ENCODE measurements around the gene ARHGEF1. TPM values are rescaled to one million over a fixed set of nuclear protein-coding genes. Genes with fewer than 3 reads are reported as not detected.
A peak's percentile ranks its signal among the peaks of the same experiment; 100 is the strongest.

ARHGEF1 gene
- polyA plus RNA-seq, 4 donors = 49.7 to 120 (median 86.7) TPM

- H3K4me1 ChIP-seq (ENCODE audit: control insufficient read depth in 3 of 3, insufficient read depth in 2 of 3, low read depth in 1 of 3, low read length in 2 of 3) = peaks cover 15 to 52% (median 16%) of the 10 kb centered on the region in 3 donors
- no peaks in the 10 kb centered on the region for H3K9me3 ChIP-seq (ENCODE audit: control insufficient read depth in 2 of 2, insufficient read depth in 1 of 2, low read depth in 1 of 2, low read length in 1 of 2)
- no peak for FAIRE-seq
- H3K27ac ChIP-seq (ENCODE audit: low read depth in 1 of 3, low read length in 2 of 3) = no peak overlapping the region
- WGBS, 3 donors = 87 to 88% (median 87%) methylated on average over 3 of the region's 3 CpGs
- DNase-seq = no peak
- H3K36me3 ChIP-seq (ENCODE audit: control insufficient read depth in 3 of 3, insufficient read depth in 2 of 3, low read depth in 1 of 3, low read length in 3 of 3) = peaks cover 9 to 94% (median 30%) of the 10 kb centered on the region in 3 donors
- no peak overlapping the region for H3K4me3 ChIP-seq (ENCODE audit: low read depth in 1 of 3, low read length in 3 of 3)
- no peaks in the 10 kb centered on the region for H3K27me3 ChIP-seq (ENCODE audit: control insufficient read depth in 3 of 3, insufficient read depth in 3 of 3, low read length in 3 of 3)
Observed at GRCh38 chr19:41866284-41866683, 16.7 kb upstream of the ARHGEF1 start.

DNA sequence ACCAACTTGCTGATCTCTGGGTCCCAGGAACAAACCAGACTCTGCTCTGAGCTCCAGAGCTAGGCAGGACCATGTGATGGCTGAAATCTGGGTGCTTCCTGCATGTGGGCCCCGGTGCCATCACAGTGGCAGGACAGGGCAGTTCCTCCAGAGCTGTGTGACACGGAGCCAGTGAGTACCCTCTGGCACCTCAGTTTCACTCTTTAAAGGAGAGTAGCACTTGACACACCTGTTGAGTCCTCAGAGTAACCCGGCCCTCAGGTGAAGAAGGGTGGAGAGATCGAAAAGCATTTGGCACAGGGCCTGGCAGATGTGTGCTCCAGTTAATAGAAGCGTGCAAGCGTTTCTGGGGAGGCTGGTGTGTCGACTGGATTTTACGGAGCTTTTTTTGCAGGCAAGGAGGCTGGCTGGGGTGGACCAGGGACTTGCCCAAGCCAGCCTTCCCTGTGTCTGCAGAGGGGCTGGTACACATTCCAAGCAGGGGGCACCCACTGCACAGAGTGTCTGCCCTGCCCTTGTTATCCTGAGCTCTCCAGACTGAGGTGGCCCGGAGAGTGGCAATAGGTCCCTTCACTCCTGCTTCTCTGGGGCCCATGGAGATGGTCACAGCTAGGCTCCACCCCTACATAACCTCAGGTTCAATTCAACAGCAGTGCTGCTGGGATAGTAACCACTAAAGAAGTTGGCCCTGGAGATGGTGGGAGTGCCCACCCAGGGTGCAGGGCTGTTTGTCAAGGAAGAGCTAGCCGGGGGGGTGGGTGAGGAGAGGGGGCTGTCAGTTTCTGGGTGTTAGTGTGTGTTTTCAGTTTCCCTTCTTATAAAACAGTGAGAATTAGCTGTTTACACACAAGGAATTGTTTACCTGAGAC lies 14.6 kb upstream of the ARHGEF1 start:
- Histone ChIP-seq H3K4me1 (ENCODE audit: control insufficient read depth in 3 of 3, insufficient read depth in 2 of 3, low read depth in 1 of 3, low read length in 2 of 3) (peaks cover 5 to 37% (median 11%) of the 10 kb centered on the region in 3 donors), H3K27me3 (ENCODE audit: control insufficient read depth in 3 of 3, insufficient read depth in 3 of 3, low read length in 3 of 3) (no peaks in the 10 kb centered on the region), H3K27ac (ENCODE audit: low read depth in 1 of 3, low read length in 2 of 3) (peak overlapping the region; percentile 42 to 89 (median 74)), H3K4me3 (ENCODE audit: low read depth in 1 of 3, low read length in 3 of 3) (no peak overlapping the region), H3K9me3 (ENCODE audit: control insufficient read depth in 2 of 2, insufficient read depth in 1 of 2, low read depth in 1 of 2, low read length in 1 of 2) (no peaks in the 10 kb centered on the region), H3K36me3 (ENCODE audit: control insufficient read depth in 3 of 3, insufficient read depth in 2 of 3, low read depth in 1 of 3, low read length in 3 of 3) (peaks cover 7 to 94% (median 25%) of the 10 kb centered on the region in 3 donors)
- DNase-seq (peak; percentile 39 to 89), FAIRE-seq (no peak)
- 25 to 61% (median 29%) methylated on average over 10 of the region's 10 CpGs for WGBS, 3 donors

GRCh38 chr19:41868989-41869300 lies 14.0 kb upstream of the ARHGEF1 start:
- Histone ChIP-seq H3K4me3 (ENCODE audit: low read depth in 1 of 3, low read length in 3 of 3) (no peak overlapping the region), H3K4me1 (ENCODE audit: control insufficient read depth in 3 of 3, insufficient read depth in 2 of 3, low read depth in 1 of 3, low read length in 2 of 3) (peaks cover 5 to 36% (median 9%) of the 10 kb centered on the region in 3 donors), H3K27me3 (ENCODE audit: control insufficient read depth in 3 of 3, insufficient read depth in 3 of 3, low read length in 3 of 3) (no peaks in the 10 kb centered on the region), H3K36me3 (ENCODE audit: control insufficient read depth in 3 of 3, insufficient read depth in 2 of 3, low read depth in 1 of 3, low read length in 3 of 3) (peaks cover 5 to 88% (median 25%) of the 10 kb centered on the region in 3 donors), H3K27ac (ENCODE audit: low read depth in 1 of 3, low read length in 2 of 3) (peak overlapping the region; percentile 18 to 89 (median 26)), H3K9me3 (ENCODE audit: control insufficient read depth in 2 of 2, insufficient read depth in 1 of 2, low read depth in 1 of 2, low read length in 1 of 2) (no peaks in the 10 kb centered on the region)
- DNase-seq = no peak
- WGBS, 3 donors = 61 to 67% (median 64%) methylated on average over 12 of the region's 12 CpGs
- FAIRE-seq = no peak

DNA sequence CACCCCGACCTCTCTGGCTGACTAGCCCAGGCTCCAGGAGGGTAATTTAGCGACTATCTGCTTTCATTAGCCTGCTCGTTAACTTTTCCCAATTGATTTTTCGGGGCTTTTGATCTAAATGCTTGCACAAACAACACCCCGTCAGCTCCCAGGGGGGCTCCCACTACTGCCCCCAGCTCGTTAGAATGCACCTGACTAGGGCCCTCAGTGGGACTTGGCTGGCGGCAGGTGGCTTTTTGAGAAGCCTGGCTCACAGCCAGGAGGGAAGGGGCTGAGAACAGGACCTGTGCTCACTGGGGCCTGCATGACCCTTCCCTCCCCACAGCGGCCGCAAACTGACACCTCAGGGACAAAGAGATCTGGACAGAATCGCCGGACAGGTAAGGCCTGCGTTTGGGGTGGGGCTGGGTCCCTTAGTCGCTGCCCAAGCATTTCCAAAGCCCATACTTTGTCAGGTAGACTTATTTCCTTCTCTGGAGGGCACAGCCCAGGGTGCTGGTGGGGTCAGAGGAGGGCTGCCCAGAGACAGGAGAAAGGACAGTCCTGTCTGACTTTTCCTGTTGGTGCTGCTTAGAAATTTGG lies 13.5 kb upstream of the ARHGEF1 start:
- Histone ChIP-seq H3K4me3 (ENCODE audit: low read depth in 1 of 3, low read length in 3 of 3) (no peak overlapping the region), H3K36me3 (ENCODE audit: control insufficient read depth in 3 of 3, insufficient read depth in 2 of 3, low read depth in 1 of 3, low read length in 3 of 3) (peaks cover 4 to 83% (median 20%) of the 10 kb centered on the region in 3 donors), H3K4me1 (ENCODE audit: control insufficient read depth in 3 of 3, insufficient read depth in 2 of 3, low read depth in 1 of 3, low read length in 2 of 3) (peaks cover 5 to 36% (median 9%) of the 10 kb centered on the region in 3 donors), H3K27me3 (ENCODE audit: control insufficient read depth in 3 of 3, insufficient read depth in 3 of 3, low read length in 3 of 3) (no peaks in the 10 kb centered on the region), H3K9me3 (ENCODE audit: control insufficient read depth in 2 of 2, insufficient read depth in 1 of 2, low read depth in 1 of 2, low read length in 1 of 2) (no peaks in the 10 kb centered on the region), H3K27ac (ENCODE audit: low read depth in 1 of 3, low read length in 2 of 3) (peak overlapping the region; percentile 18 to 89 (median 43))
- peak in 1 of 2 donors; percentile 41 for DNase-seq
- no peak for FAIRE-seq
- WGBS, 3 donors = 28 to 61% (median 39%) methylated on average over 13 of the region's 13 CpGs

- Histone ChIP-seq H3K9me3 (ENCODE audit: control insufficient read depth in 2 of 2, insufficient read depth in 1 of 2, low read depth in 1 of 2, low read length in 1 of 2) (no peaks in the 10 kb centered on the region), H3K4me1 (ENCODE audit: control insufficient read depth in 3 of 3, insufficient read depth in 2 of 3, low read depth in 1 of 3, low read length in 2 of 3) (peaks cover 5 to 36% (median 9%) of the 10 kb centered on the region in 3 donors), H3K27ac (ENCODE audit: low read depth in 1 of 3, low read length in 2 of 3) (peak overlapping the region; percentile 63 to 89 (median 76)), H3K36me3 (ENCODE audit: control insufficient read depth in 3 of 3, insufficient read depth in 2 of 3, low read depth in 1 of 3, low read length in 3 of 3) (peaks cover 2 to 73% (median 20%) of the 10 kb centered on the region in 3 donors), H3K27me3 (ENCODE audit: control insufficient read depth in 3 of 3, insufficient read depth in 3 of 3, low read length in 3 of 3) (no peaks in the 10 kb centered on the region), H3K4me3 (ENCODE audit: low read depth in 1 of 3, low read length in 3 of 3) (no peak overlapping the region)
- DNase-seq = peak; percentile 74 to 81
- FAIRE-seq = no peak
- 19 to 43% (median 32%) methylated on average over 3 of the region's 3 CpGs for WGBS, 3 donors
Observed at GRCh38 chr19:41870401-41870873, 12.5 kb upstream of the ARHGEF1 start.

DNA sequence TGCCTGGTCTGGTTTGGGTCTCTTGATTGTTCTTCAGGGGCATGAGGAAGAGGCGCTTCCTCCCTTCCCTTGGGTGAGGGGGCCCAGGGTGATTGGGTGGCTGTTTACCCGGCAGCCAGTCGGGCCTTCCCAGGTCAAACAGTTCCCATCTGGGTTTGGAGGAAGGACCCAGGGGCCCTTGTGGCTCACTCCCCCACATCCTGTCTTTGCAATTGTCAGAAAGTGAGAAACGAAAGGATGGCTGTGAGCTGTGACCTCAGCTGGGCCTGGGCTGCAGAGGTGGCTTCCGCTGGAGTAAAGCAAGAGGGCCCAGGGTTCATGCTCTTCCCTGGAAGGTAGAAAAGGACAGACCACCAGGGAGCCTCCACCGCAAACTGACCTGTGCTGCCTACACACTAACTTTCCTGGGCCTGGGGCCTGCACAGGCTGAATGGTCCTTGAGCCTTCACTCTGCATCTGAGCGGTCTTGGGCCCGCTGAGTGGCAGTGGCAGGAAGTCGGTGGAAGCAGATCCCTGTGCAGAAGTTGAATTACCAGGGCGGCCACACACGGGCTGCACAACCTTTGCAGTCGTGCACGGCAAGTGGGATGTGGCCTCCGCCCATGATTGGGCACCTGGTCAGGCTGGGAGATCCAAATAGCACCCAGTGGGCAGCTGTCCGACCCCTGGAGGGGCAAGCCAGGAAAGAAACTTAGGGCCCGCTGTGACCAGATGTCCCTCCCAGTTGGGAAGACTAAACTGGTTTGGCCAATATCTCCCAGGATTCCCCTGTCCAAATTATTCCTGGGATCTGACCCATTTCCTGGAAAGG lies 11.2 kb upstream of the ARHGEF1 start:
- Histone ChIP-seq H3K4me1 (ENCODE audit: control insufficient read depth in 3 of 3, insufficient read depth in 2 of 3, low read depth in 1 of 3, low read length in 2 of 3) (peaks cover 5 to 34% (median 9%) of the 10 kb centered on the region in 3 donors), H3K9me3 (ENCODE audit: control insufficient read depth in 2 of 2, insufficient read depth in 1 of 2, low read depth in 1 of 2, low read length in 1 of 2) (no peaks in the 10 kb centered on the region), H3K4me3 (ENCODE audit: low read depth in 1 of 3, low read length in 3 of 3) (no peak overlapping the region), H3K36me3 (ENCODE audit: control insufficient read depth in 3 of 3, insufficient read depth in 2 of 3, low read depth in 1 of 3, low read length in 3 of 3) (peaks cover 2 to 64% (median 17%) of the 10 kb centered on the region in 3 donors), H3K27me3 (ENCODE audit: control insufficient read depth in 3 of 3, insufficient read depth in 3 of 3, low read length in 3 of 3) (no peaks in the 10 kb centered on the region), H3K27ac (ENCODE audit: low read depth in 1 of 3, low read length in 2 of 3) (peak overlapping the region in 2 of 3 donors; percentile 30 to 53)
- peak; percentile 15 to 67 for DNase-seq
- no peak for FAIRE-seq
- 52 to 65% (median 55%) methylated on average over 16 of the region's 16 CpGs for WGBS, 3 donors

GRCh38 chr19:41872384-41872774 lies 10.6 kb upstream of the ARHGEF1 start:
- DNase-seq (no peak), FAIRE-seq (no peak)
- no peaks in the 10 kb centered on the region for H3K27me3 ChIP-seq (ENCODE audit: control insufficient read depth in 3 of 3, insufficient read depth in 3 of 3, low read length in 3 of 3)
- peaks cover 5 to 32% (median 9%) of the 10 kb centered on the region in 3 donors for H3K4me1 ChIP-seq (ENCODE audit: control insufficient read depth in 3 of 3, insufficient read depth in 2 of 3, low read depth in 1 of 3, low read length in 2 of 3)
- no peak overlapping the region for H3K4me3 ChIP-seq (ENCODE audit: low read depth in 1 of 3, low read length in 3 of 3)
- peak overlapping the region in 2 of 3 donors; percentile 30 to 53 for H3K27ac ChIP-seq (ENCODE audit: low read depth in 1 of 3, low read length in 2 of 3)
- peaks cover 2 to 58% (median 17%) of the 10 kb centered on the region in 3 donors for H3K36me3 ChIP-seq (ENCODE audit: control insufficient read depth in 3 of 3, insufficient read depth in 2 of 3, low read depth in 1 of 3, low read length in 3 of 3)
- no peaks in the 10 kb centered on the region for H3K9me3 ChIP-seq (ENCODE audit: control insufficient read depth in 2 of 2, insufficient read depth in 1 of 2, low read depth in 1 of 2, low read length in 1 of 2)
- 82 to 87% (median 83%) methylated on average over 12 of the region's 12 CpGs for WGBS, 3 donors
